Measurements from ENCODE around the gene LGALS9.
"Not testable (repeated sequence)": the region's sequence is repeated elsewhere in the genome, so short reads cannot be mapped to it uniquely, and the experiment has no call there.

LGALS9 gene

DNA sequence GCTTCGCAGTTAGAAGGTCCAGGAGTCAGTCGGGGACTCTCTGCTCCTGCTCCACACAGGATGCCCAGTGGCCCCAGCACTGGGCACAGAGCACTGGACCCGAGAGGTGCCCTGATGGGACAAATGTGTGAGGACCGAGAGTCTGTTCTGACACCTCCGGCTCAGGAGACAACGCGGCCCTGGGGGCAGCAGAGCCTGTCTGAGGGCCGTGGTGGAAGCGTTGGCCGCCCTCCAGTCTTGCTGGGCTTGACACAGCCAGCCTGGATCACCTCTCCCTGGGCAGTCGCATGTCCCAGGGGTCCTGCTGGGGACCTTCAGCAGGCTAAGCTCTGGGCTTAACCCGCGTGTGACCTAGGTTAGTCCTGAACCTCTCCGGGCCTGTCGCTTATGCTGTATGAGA, 23.1 kb downstream of the LGALS9 start:
- H3K4me2 ChIP-seq (ENCODE audit: insufficient read depth, low read length), result no peak overlapping the region
- H3K4me1 ChIP-seq (ENCODE audit: insufficient read depth, low read length), result peaks cover 55% of the 10 kb centered on the region

DNA sequence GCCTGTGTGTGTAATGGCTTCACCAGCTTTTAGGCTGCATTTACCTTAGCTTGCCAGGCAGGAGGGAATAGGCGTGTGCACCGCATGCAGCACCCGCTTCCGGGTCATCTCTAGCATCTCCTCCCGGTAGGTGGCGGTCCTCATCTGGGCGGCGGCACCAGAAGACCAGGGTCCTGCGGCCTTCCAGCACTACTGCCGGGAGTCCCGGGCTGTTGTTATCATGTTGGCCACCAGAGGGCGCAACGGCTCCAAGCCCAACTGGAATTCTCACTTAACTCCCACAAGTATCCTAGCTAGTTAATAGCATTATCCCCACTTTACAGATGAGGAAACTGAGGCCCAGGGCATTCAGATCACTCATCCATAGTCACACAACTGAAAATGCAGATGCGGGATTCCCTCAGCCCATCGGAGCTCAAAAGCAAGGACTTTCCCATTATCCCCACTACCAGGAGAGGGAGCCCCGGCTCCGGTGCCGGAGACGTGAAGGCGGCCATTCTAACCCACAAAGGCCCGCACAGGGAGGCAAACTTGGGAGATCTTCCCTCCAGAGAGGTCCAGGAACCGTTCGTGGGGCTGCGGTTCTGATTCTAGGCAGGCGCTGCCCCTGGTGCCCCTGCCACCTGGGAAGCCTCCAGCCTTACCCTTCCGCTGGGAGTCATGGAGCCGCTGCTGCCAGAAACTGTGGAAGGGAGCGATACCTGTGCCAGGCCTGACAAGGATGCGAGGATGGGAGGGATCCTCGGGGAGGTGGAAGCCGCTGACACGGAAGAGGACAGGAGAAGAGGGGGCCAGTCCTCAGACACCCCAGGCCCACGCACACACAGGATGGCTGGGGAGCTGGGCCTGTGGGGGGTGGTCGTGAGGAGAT, 23.9 kb downstream of the LGALS9 start:
- Histone ChIP-seq H3K27me3 (ENCODE audit: insufficient read depth, low read length, poor library complexity) (no peaks in the 10 kb centered on the region), H2AFZ (ENCODE audit: low read depth, low read length) (no peak overlapping the region), H4K20me1 (ENCODE audit: insufficient read depth, low read length) (no peaks in the 10 kb centered on the region), H3K4me1 (ENCODE audit: insufficient read depth, low read length) (peaks cover 47% of the 10 kb centered on the region), H3K4me3 (ENCODE audit: low read depth in 1 of 2, low read length in 2 of 2) (no peak overlapping the region), H3K27ac (ENCODE audit: low read length) (peak overlapping the region; percentile 93), H3K79me2 (ENCODE audit: insufficient read depth, low read length) (no peaks in the 10 kb centered on the region), H3K9ac (ENCODE audit: low read depth, low read length) (no peak overlapping the region), H3K9me3 (ENCODE audit: insufficient read depth, low read length, severe bottlenecking) (no peaks in the 10 kb centered on the region), H3K4me2 (ENCODE audit: insufficient read depth, low read length) (no peak overlapping the region), H3K36me3 (ENCODE audit: insufficient read depth, low read length) (no peaks in the 10 kb centered on the region)
- no peak for TF ChIP-seq EZH2 (IDR thresholded peaks at IDR 0.05; ENCODE audit: borderline replicate concordance, low read depth, low read length, severe bottlenecking)
- TF ChIP-seq, protein P1, sequence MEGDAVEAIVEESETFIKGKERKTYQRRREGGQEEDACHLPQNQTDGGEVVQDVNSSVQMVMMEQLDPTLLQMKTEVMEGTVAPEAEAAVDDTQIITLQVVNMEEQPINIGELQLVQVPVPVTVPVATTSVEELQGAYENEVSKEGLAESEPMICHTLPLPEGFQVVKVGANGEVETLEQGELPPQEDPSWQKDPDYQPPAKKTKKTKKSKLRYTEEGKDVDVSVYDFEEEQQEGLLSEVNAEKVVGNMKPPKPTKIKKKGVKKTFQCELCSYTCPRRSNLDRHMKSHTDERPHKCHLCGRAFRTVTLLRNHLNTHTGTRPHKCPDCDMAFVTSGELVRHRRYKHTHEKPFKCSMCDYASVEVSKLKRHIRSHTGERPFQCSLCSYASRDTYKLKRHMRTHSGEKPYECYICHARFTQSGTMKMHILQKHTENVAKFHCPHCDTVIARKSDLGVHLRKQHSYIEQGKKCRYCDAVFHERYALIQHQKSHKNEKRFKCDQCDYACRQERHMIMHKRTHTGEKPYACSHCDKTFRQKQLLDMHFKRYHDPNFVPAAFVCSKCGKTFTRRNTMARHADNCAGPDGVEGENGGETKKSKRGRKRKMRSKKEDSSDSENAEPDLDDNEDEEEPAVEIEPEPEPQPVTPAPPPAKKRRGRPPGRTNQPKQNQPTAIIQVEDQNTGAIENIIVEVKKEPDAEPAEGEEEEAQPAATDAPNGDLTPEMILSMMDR (IDR thresholded peaks at IDR 0.05; ENCODE audit: borderline replicate concordance, extremely low read depth, low read length, poor library complexity, severe bottlenecking), result peak; percentile 84
- peak; percentile 27; the same call in 2 of the 3 replicates for ATAC-seq (ENCODE audit: insufficient read depth, low read depth)
- peak; percentile 63 for DNase-seq

More for the DNA sequence above, 23.1 kb downstream of the LGALS9 start:
- Histone ChIP-seq H3K27ac (ENCODE audit: low read length) (peak overlapping the region; percentile 93), H3K27me3 (ENCODE audit: insufficient read depth, low read length, poor library complexity) (no peaks in the 10 kb centered on the region), H3K9me3 (ENCODE audit: insufficient read depth, low read length, severe bottlenecking) (no peaks in the 10 kb centered on the region), H2AFZ (ENCODE audit: low read depth, low read length) (no peak overlapping the region), H3K79me2 (ENCODE audit: insufficient read depth, low read length) (no peaks in the 10 kb centered on the region), H3K36me3 (ENCODE audit: insufficient read depth, low read length) (no peaks in the 10 kb centered on the region), H3K4me3 (ENCODE audit: low read depth in 1 of 2, low read length in 2 of 2) (no peak overlapping the region), H3K9ac (ENCODE audit: low read depth, low read length) (no peak overlapping the region), H4K20me1 (ENCODE audit: insufficient read depth, low read length) (no peaks in the 10 kb centered on the region)
- ATAC-seq (ENCODE audit: insufficient read depth, low read depth) (no peak), DNase-seq (no peak)
- TF ChIP-seq EZH2 (IDR thresholded peaks at IDR 0.05; ENCODE audit: borderline replicate concordance, low read depth, low read length, severe bottlenecking), result no peak
- TF ChIP-seq, protein P1 (IDR thresholded peaks at IDR 0.05; ENCODE audit: borderline replicate concordance, extremely low read depth, low read length, poor library complexity, severe bottlenecking), result no peak

DNA sequence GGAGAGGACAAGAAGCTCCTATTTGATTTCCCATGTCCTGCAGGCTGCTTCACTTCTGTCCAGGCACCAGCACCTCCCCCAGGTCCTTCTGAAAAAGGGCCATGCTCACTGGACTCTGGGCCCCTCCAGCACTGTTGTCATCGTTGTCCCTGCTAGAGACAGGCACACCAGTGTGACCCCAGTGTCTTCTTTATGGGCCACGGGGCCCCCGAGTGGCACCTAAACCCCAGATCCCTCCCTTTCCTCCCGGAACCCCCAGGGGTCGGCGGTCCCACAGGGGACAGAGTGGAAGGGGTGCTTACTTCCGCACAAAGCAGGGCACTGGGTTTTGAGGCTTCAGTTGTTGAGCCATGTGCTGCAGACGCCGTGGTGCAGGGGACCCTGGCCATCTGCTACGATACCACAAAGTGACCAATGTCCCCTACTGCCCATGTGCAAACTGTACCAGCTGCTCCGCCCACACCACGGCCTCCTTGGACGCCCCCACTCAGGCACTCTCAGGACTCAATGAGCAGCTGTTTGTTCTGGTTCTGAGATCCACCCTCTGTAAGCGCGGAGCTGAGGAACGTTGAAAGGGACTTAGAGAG, 24.6 kb downstream of the LGALS9 start:
- H3K9me3 ChIP-seq (ENCODE audit: insufficient read depth, low read length, severe bottlenecking); H4K20me1 ChIP-seq (ENCODE audit: insufficient read depth, low read length); H2AFZ ChIP-seq (ENCODE audit: low read depth, low read length); ATAC-seq (ENCODE audit: insufficient read depth, low read depth); H3K27me3 ChIP-seq (ENCODE audit: insufficient read depth, low read length, poor library complexity); DNase-seq; H3K4me2 ChIP-seq (ENCODE audit: insufficient read depth, low read length); H3K79me2 ChIP-seq (ENCODE audit: insufficient read depth, low read length); H3K27ac ChIP-seq (ENCODE audit: low read length); H3K36me3 ChIP-seq (ENCODE audit: insufficient read depth, low read length); H3K4me3 ChIP-seq (ENCODE audit: low read depth in 1 of 2, low read length in 2 of 2); H3K9ac ChIP-seq (ENCODE audit: low read depth, low read length): not testable (repeated sequence)
- peaks cover 40% of the 10 kb centered on the region for H3K4me1 ChIP-seq (ENCODE audit: insufficient read depth, low read length)

DNA sequence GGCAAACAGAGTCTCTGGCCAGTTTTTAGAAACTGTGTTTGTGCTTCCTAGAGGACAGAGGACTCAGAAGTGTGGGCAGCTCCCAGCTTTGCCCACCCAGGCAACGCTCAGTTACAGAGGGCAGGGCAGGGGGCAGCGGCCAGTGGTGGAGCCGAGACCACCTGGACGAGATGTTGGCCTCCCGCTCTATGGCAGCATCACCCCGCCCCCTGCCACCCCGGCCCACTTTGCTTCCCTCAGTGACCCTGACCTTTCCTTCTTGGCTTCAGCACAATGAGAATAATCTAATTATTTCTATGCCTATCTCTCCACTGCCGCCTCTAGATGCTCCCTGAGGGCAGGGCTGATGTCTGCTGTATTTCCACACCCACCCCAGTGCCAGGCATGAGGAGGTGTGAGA, 25.6 kb downstream of the LGALS9 start:
- not testable (repeated sequence) for ATAC-seq (ENCODE audit: insufficient read depth, low read depth); H3K9me3 ChIP-seq (ENCODE audit: insufficient read depth, low read length, severe bottlenecking); DNase-seq; H3K36me3 ChIP-seq (ENCODE audit: insufficient read depth, low read length); H4K20me1 ChIP-seq (ENCODE audit: insufficient read depth, low read length); H3K27ac ChIP-seq (ENCODE audit: low read length); H3K9ac ChIP-seq (ENCODE audit: low read depth, low read length); H3K27me3 ChIP-seq (ENCODE audit: insufficient read depth, low read length, poor library complexity); H2AFZ ChIP-seq (ENCODE audit: low read depth, low read length); H3K4me3 ChIP-seq (ENCODE audit: low read depth in 1 of 2, low read length in 2 of 2); H3K79me2 ChIP-seq (ENCODE audit: insufficient read depth, low read length); H3K4me2 ChIP-seq (ENCODE audit: insufficient read depth, low read length)
- peaks cover 30% of the 10 kb centered on the region for H3K4me1 ChIP-seq (ENCODE audit: insufficient read depth, low read length)
